ENCODE results near the gene RHEB. TPM values are rescaled to one million over a fixed set of nuclear protein-coding genes. Genes with fewer than 3 reads are reported as not detected.

RHEB gene
- total RNA-seq, 1 experiment from 2014 or later: 114 TPM

DNA sequence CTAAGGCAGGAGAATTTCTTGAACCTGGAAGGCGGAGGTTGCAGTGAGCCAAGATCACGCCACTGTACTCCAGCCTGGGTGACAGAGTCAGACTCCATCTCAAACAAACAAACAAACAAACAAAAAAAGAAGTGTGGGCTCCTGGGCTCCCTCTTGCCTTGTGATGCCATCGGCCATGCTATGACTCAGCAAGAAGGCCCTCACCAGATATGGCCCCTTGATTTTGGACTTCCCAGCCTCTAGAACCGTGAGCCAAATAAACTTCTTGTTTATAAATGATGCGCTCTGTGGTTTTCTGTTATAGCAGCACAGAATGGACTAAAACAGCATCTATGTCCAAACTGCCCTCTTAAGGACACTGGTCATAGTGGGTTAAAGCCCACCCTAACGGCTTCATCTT is 29.9 kb upstream of the RHEB start:
- H2BK15ac ChIP-seq (ENCODE audit: low read depth, low read length): no peak overlapping the region
- H3K27me3 Mint-ChIP-seq (ENCODE audit: low read depth): peaks cover 9% of the 10 kb centered on the region
- H2BK20ac ChIP-seq (ENCODE audit: low read depth, low read length, poor library complexity, severe bottlenecking): no peak overlapping the region
- H3K4ac ChIP-seq (ENCODE audit: low read depth, low read length): no peak overlapping the region
- H3T11ph ChIP-seq (ENCODE audit: low read length): no peak overlapping the region
- H3K23me2 ChIP-seq (ENCODE audit: insufficient read length, low read depth, low read length, poor library complexity, severe bottlenecking): no peaks in the 10 kb centered on the region
- H3K27me3 ChIP-seq (ENCODE audit: insufficient read depth, low read length): no peaks in the 10 kb centered on the region
- no peaks in the 10 kb centered on the region for H3K79me2 ChIP-seq (ENCODE audit: insufficient read depth, low read length)
- no peak overlapping the region for H3K27ac ChIP-seq (ENCODE audit: insufficient read length, low read depth, low read length)
- H3K23ac ChIP-seq (ENCODE audit: insufficient read length, low read depth, low read length): no peak overlapping the region
- peaks cover 9 to 24% of the 10 kb centered on the region in 2 experiments for H3K4me1 Mint-ChIP-seq
- H2AK5ac ChIP-seq (ENCODE audit: insufficient read length, low read length): no peak overlapping the region
- H3K4me3 Mint-ChIP-seq: no peak overlapping the region
- H3K9me3 ChIP-seq (ENCODE audit: control insufficient read depth, low read depth, low read length): no peaks in the 10 kb centered on the region
- H4K8ac ChIP-seq (replicated peaks; ENCODE audit: insufficient read length, low read depth, low read length): no peak overlapping the region
- no peaks in the 10 kb centered on the region for H3K79me1 ChIP-seq (ENCODE audit: insufficient read depth, low read depth, low read length, poor library complexity, severe bottlenecking)
- H3K4me1 ChIP-seq (ENCODE audit: insufficient read depth, low read length): no peaks in the 10 kb centered on the region
- H3K56ac ChIP-seq (ENCODE audit: insufficient read length, low read depth, low read length): no peak overlapping the region
- H3K9me3 Mint-ChIP-seq: no peaks in the 10 kb centered on the region; a peak in 1 of 5 replicates
- no peak overlapping the region for H3K14ac ChIP-seq (ENCODE audit: insufficient read depth, low read length)
- no peak overlapping the region for H4K5ac ChIP-seq (ENCODE audit: insufficient read length, low read depth, low read length)
- no peak overlapping the region for H4K91ac ChIP-seq (ENCODE audit: insufficient read length, low read depth, low read length)
- no peak overlapping the region for H2BK12ac ChIP-seq (ENCODE audit: insufficient read length, low read depth, low read length)
- H2BK5ac ChIP-seq (ENCODE audit: insufficient read length, low read length): no peak overlapping the region
- WGBS (ENCODE audit: extremely low coverage, insufficient read length, low lambda C conversion rate): no CpG with 5 or more reads among the region's 6 CpGs
- no peaks in the 10 kb centered on the region for H4K20me1 ChIP-seq (ENCODE audit: control insufficient read depth, insufficient read depth, insufficient read length)
- H3K9ac ChIP-seq (ENCODE audit: extremely low read depth, insufficient read length, low read length): no peak overlapping the region
- no peak overlapping the region for H2AFZ ChIP-seq (ENCODE audit: low read length)
- no peaks in the 10 kb centered on the region; a peak in 1 of 7 replicates for H3K36me3 Mint-ChIP-seq (ENCODE audit: insufficient read depth in 1 of 3, low read depth in 3 of 3)
- TF ChIP-seq CTCF (conservative IDR thresholded peaks at IDR 0.05): no peak
- DNase-seq: no peak
- H3K27ac Mint-ChIP-seq: no peak overlapping the region
- H3K18ac ChIP-seq (ENCODE audit: insufficient read length, low read depth, low read length): no peak overlapping the region
- no peak overlapping the region for H3K4me2 ChIP-seq (ENCODE audit: insufficient read depth, insufficient read length, low read length)
- H2BK120ac ChIP-seq (ENCODE audit: low read depth, low read length, poor library complexity, severe bottlenecking): no peak overlapping the region

Data from H9 (cell line).